IMR-90 (cell line): Measurements from ENCODE around the gene ALPP.

Experiments
- CEBPB ChIP-seq: IDR thresholded peaks from 2 replicates; pipeline ENCODE4 v1.6.1; 2012; ENCODE audit warnings: low read depth, low read length, improper control_type of control experiment
- POLR2A ChIP-seq: IDR thresholded peaks from 2 replicates; pipeline ENCODE4 v1.6.1; 2012; ENCODE audit warnings: mild to moderate bottlenecking, low read depth, low read length
- RAD21 ChIP-seq: IDR thresholded peaks from 2 replicates; pipeline ENCODE4 v1.6.1; 2012; ENCODE audit warnings: low read length, improper control_type of control experiment
- RFX5 ChIP-seq: IDR thresholded peaks from 2 replicates; pipeline ENCODE4 v1.8.0; 2012; ENCODE audit warnings: low read depth, mild to moderate bottlenecking, low read length, moderate library complexity
- TF ChIP-seq, protein P1 (sequence below): conservative IDR thresholded peaks from 2 replicates; pipeline ENCODE4 v1.5.1; 2012; ENCODE audit warnings: mild to moderate bottlenecking, low read depth, low read length, improper control_type of control experiment

GRCh38 chr2:232345251-232345650 lies 33.3 kb upstream of the ALPP start:
- TF ChIP-seq, protein P1, sequence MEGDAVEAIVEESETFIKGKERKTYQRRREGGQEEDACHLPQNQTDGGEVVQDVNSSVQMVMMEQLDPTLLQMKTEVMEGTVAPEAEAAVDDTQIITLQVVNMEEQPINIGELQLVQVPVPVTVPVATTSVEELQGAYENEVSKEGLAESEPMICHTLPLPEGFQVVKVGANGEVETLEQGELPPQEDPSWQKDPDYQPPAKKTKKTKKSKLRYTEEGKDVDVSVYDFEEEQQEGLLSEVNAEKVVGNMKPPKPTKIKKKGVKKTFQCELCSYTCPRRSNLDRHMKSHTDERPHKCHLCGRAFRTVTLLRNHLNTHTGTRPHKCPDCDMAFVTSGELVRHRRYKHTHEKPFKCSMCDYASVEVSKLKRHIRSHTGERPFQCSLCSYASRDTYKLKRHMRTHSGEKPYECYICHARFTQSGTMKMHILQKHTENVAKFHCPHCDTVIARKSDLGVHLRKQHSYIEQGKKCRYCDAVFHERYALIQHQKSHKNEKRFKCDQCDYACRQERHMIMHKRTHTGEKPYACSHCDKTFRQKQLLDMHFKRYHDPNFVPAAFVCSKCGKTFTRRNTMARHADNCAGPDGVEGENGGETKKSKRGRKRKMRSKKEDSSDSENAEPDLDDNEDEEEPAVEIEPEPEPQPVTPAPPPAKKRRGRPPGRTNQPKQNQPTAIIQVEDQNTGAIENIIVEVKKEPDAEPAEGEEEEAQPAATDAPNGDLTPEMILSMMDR = no peak
- TF ChIP-seq RAD21 (no peak), CEBPB (no peak), POLR2A (no peak), RFX5 (no peak)
